ENCODE data around the gene PIP5K1B.
"Not testable (repeated sequence)": the region's sequence is repeated elsewhere in the genome, so short reads cannot be mapped to it uniquely, and the experiment has no call there.

The PIP5K1B gene

GRCh38 chr9:68955330-68955729 lies 250.3 kb downstream of the PIP5K1B start:
- no peak for DNase-seq (ENCODE audit: low read depth)

GRCh38 chr9:68957479-68957878 lies 252.4 kb downstream of the PIP5K1B start:
- no peak for DNase-seq (ENCODE audit: low read depth)

GRCh38 chr9:68961587-68961986 lies 256.5 kb downstream of the PIP5K1B start:
- no peak for DNase-seq (ENCODE audit: low read depth)

- no peak for DNase-seq (ENCODE audit: low read depth)
Measured at GRCh38 chr9:68963416-68963815, 258.4 kb downstream of the PIP5K1B start.

DNA sequence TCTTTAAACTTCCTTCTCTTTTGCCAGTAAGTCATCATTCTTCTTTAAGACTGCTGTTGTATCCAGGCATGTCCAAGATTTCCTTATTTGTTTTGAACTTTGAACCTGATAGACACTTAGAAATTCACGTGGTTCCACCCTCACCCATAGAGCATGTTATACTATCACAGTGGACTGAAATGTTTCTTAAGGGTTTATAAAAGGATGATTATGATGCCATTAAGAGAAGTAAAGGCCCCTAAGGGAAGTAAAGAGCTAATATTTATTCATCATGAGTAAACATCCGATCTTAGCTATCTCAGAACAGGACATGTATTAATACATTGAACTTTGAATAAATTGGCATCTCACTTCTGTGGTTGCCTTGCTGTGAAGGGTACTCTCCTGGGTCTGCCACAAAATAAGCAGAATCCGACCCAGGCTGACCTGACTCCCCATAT lies 259.1 kb downstream of the PIP5K1B start:
- DNase-seq (ENCODE audit: low read depth): no peak

GRCh38 chr9:68964765-68965164 lies 259.7 kb downstream of the PIP5K1B start:
- DNase-seq (ENCODE audit: low read depth): no peak

DNA sequence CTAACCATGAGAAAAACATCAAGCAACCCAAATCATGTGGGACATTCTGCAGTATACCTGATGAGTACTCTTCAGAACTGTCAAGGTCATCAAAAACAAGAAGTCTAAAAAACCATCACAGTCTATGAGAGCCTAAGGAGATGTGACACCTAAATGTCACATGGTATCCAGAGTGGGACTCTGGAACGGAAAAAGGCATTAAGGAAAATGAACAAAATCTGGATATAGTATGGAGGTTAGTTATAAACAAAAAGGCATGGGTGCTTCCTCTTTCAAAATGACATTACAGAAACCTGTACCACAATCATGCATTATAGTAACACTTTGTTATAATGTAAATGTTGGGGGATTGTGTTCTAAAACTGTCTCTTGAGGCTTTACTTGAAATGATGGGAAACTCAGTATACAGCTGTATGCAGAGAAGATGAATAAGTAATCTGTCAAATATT lies 261.5 kb downstream of the PIP5K1B start:
- DNase-seq (ENCODE audit: low read depth): no peak

DNA sequence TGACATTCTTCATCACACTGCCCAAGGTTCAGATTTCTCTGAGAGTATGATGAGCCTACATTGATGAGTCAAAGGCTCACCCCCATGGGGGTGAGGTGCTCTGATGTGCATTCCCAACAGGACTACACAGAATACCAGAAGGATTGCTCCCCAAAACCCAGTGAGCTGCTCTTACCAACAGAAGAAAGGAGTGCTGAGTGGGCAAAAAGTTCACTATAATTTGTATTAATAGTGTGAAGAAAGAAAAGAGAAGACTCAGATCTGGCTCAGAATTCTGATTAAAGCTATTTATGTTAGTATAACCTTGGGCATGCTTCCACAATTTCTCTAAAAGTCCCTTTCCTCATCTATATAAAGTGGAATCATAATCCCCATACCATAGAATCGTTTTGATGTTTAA lies 262.8 kb downstream of the PIP5K1B start:
- no peak for DNase-seq (ENCODE audit: low read depth)

DNA sequence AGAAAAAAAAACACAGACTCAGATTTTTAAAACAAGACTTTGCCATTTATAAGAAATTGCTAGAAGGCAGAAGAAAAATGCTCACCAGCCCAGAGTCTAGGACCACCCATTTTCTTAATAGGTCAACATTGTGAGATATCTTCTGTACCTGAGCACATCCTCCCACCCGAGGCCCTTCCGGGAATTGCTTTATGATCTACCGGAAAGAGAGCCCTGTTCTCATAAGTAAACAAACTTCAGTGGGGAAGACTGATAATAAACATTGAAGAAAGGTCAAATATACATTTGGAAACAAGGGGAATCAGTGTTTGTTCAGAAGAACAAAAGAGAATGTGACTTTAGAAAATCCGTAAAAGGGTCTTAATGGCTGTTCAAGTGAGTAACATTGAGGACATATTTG lies 264.5 kb downstream of the PIP5K1B start:
- no peak for DNase-seq (ENCODE audit: low read depth)

DNA sequence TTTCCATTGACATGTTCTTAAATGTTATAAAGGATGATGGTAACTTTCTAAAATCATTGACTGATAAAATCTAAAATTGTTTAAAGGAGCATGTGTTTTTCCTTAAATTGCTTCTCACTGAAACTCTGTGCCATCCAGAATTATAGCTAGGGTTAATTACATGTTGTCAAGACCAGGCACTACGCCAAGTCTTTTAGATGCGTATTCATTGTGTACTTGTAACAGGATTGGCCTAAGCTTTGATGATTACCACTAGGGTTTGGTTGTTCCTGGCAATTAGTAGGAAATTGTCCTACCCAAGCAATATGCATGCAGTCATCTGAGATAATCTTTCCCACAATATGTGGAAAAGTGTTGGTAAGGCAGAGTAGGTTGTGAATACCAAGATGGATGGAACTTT lies 265.1 kb downstream of the PIP5K1B start:
- no peak for DNase-seq (ENCODE audit: low read depth)

DNA sequence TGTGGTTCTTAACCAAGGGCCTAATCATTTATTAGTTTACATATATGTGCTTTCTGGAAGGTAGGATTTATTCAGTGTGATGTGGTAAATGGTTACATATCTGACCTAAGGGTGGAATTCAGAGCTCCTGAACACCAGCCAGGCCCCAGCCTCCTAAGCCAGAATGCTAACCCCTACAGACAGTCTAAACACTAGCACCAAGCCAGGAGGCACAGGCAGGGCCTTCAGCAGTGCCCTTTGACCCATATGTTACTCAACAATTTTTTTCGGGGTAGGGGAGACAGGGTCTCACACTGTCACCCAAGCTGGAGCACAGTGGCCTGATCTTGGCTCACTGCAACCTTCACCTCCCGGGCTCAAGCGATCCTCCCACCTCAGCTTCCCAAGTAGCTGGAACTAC lies 268.6 kb downstream of the PIP5K1B start:
- no peak for DNase-seq (ENCODE audit: low read depth)

GRCh38 chr9:68974431-68974830 lies 269.4 kb downstream of the PIP5K1B start:
- no peak for DNase-seq (ENCODE audit: low read depth)

DNA sequence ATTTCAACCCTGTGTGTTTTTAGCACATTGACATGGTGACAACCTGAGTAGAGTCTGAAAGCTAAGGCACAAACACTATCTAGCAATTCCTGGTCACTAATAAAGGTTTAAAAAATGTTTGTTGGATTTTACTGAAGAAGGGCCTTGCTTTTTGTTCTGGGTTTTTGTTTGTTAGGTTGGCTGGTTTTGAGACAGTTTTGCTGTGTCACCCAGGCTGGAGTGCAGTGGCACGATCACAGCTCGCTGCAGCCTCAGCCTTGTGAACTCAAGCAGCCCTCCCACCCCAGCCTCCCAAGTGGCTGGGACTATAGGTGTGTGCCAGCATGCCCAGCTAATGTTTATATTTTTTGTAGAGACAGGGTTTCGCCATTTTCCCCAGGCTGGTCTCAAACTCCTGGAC lies 269.9 kb downstream of the PIP5K1B start:
- no peak for DNase-seq (ENCODE audit: low read depth)

GRCh38 chr9:68975365-68976043 lies 270.5 kb downstream of the PIP5K1B start:
- DNase-seq (ENCODE audit: low read depth): no peak

DNA sequence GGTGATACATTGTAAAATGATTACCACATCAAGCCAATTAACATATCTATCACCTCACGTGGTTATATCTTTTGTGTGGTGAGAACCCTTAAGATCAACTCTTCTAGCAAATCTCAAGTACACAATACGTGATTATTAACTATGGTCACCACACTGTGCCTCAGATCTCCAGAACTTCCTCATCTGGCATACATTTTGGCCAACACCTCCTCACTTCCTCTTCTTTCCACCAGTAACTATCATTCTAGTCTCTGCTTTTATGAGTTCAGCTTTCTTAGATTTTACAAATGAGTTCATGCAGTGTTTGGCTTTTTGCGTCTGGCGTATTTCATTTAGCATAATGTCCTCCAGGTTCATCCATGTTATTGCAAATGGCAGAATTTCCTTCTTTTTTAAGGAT lies 273.0 kb downstream of the PIP5K1B start:
- DNase-seq (ENCODE audit: low read depth): no peak

DNA sequence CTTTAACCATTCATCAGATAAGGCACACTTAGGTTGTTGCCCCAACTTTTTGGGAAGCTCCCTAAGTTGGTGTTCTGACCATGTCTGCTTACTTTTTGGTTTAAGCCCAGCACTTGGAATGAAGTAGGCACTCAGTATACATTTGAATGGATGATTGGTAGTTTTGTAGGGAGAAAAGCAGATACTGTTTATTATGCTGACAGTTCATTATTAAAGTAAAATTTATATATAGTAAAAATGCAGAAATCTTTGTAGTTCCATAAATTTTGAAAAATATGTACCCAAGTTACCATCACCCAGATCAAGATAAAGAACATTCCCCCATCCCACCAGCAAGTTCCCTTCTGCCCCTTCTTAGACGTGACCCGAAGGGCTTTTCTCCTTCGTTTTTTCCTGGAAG lies 273.5 kb downstream of the PIP5K1B start:
- DNase-seq (ENCODE audit: low read depth): no peak

GRCh38 chr9:68979538-68980314 lies 274.7 kb downstream of the PIP5K1B start:
- DNase-seq (ENCODE audit: low read depth): no peak

GRCh38 chr9:68980341-68980914 lies 275.4 kb downstream of the PIP5K1B start:
- no peak for DNase-seq (ENCODE audit: low read depth)

DNA sequence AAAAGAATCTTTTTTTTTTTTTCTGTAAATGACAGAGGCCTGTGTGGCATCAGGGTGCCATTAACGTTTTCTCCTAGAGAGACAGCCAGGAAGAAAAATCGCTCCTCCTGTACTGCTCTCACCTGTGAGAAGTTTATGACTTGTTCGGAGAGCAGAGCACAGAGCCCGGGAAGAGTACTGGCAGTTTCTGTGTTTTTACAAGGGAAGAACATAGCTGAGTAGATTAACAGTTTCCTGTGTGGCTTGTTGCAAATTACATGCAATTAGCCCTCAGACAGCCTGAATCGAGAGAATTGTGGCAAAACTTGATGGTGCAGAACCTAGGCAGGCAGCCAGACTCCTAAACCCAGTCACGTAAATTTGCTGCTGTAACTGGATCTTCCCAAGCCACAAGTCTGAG lies 276.7 kb downstream of the PIP5K1B start:
- DNase-seq (ENCODE audit: low read depth): no peak

DNA sequence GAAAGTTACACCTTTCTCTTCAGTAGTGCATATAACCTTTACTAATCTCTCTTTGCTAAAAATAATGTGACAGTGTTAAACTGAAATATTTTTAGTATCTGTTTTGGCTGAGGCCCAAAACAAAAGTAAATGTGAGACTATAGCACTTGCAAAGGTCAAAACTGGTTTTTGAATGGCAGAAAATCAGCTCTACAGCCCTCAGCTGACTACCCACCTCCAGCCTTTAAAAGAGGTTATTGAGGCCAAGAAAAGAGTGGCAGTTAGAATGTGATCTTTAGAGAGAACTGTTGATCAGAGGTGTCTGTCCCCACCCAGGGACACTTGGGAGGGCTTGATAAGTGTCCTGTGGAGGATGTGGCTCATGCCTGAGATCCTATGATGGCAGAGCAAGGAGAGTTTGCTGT lies 278.0 kb downstream of the PIP5K1B start:
- no peak for DNase-seq (ENCODE audit: low read depth)

- DNase-seq (ENCODE audit: low read depth): no peak
Measured at GRCh38 chr9:68983522-68984424, 278.7 kb downstream of the PIP5K1B start.

GRCh38 chr9:68986949-68987348 lies 281.9 kb downstream of the PIP5K1B start:
- not testable (repeated sequence) for DNase-seq (ENCODE audit: low read depth)

Measured in GM04503 (cell line).